Lower leg skin (tissue), 3 donors: ENCODE results near the gene DCAKD.

Source experiments
- POLR2A ChIP-seq, 2 donors: fragments of 450-650 bp; IDR thresholded peaks; one replicate each; pipeline ENCODE4 v1.6.1; 2016 to 2017; ENCODE audit warnings: antibody characterized with exemption in 2 of 2, mild to moderate bottlenecking in 1 of 2, moderate library complexity in 1 of 2
- TF ChIP-seq, protein P1 (sequence below), 3 donors: fragments of 450-650 bp; IDR thresholded peaks; one replicate each; pipeline ENCODE4 v1.5.1; 2016; ENCODE audit warnings: antibody characterized with exemption in 3 of 3, mild to moderate bottlenecking in 3 of 3, moderate library complexity in 2 of 3

DNA sequence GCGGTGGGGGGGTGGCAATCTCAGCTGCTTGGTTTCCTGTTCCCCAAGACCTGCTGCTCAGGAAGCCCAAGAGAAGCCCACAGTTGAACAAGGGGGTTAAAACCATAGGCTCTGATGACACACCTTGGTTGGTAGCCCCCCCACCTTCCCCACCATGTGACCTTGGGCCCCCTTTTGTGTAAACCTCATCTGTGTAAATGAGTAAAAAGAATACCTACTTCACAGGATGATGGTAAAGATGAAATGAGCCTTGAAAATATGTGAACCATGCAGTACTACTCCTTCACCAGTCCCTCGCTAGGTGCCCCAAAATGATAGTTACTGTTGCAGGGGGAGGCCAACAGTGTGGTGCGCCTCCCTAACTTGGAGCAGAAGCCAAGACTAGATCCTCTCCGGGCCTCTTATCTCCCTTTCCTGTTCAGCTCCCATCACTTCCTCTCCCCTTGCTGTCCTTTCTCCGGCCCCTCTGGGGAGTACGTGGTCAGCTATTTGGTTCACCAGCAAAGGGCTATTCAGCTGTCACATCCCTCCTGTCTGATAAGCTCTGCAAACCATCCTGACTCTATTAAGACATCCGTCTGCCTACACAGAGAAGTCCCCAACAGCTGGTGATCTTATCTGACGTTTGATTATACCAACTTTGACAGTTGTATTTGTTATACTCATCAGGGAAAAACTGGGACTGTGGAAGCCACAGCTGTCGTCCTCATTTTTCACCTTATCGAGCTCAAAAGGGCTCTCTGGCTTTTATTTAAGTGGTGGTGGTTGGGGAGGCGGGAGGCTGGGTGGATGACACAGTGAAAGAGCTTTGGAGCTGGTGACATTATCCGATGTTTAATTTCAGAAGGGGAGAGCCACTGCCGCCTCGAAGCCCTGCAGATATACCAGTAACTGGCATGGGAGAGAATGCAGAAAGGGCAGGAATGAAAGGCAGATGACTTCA lies 19.9 kb downstream of the DCAKD start:
- TF ChIP-seq, protein P1, sequence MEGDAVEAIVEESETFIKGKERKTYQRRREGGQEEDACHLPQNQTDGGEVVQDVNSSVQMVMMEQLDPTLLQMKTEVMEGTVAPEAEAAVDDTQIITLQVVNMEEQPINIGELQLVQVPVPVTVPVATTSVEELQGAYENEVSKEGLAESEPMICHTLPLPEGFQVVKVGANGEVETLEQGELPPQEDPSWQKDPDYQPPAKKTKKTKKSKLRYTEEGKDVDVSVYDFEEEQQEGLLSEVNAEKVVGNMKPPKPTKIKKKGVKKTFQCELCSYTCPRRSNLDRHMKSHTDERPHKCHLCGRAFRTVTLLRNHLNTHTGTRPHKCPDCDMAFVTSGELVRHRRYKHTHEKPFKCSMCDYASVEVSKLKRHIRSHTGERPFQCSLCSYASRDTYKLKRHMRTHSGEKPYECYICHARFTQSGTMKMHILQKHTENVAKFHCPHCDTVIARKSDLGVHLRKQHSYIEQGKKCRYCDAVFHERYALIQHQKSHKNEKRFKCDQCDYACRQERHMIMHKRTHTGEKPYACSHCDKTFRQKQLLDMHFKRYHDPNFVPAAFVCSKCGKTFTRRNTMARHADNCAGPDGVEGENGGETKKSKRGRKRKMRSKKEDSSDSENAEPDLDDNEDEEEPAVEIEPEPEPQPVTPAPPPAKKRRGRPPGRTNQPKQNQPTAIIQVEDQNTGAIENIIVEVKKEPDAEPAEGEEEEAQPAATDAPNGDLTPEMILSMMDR (IDR thresholded peaks at IDR 0.05) = no peak
- TF ChIP-seq POLR2A (IDR thresholded peaks at IDR 0.05) = no peak
